CD14-positive monocyte (primary cell): ENCODE measurements around the gene PCBP3. TPM values are rescaled to one million over a fixed set of nuclear protein-coding genes. Genes with fewer than 3 reads are reported as not detected.

Experiments
- DNase-seq, 3 donors: peaks; one replicate each; pipeline ENCODE4 v3.0.0-alpha.2; 2011 to 2022
- H2AFZ ChIP-seq: 2 replicates; pipeline ENCODE4 v1.6.0; 2012; ENCODE audit warnings: mild to moderate bottlenecking, low read depth, low read length, inconsistent platforms; ENCODE audit not compliant: insufficient read depth, poor library complexity, severe bottlenecking
- H3K27ac ChIP-seq, 2 donors: 1 replicate in 1 of 2; 2 replicates in 1 of 2; pipeline ENCODE4 v1.5.1; 2012 to 2013; ENCODE audit warnings: low read length in 2 of 2, control low read depth in 1 of 2, inconsistent platforms in 1 of 2, low read depth in 1 of 2, mild to moderate bottlenecking in 1 of 2
- H3K27me3 ChIP-seq, 2 donors: one replicate each; pipeline versions ENCODE4 v1.6.0 to v1.6.1; 2011 to 2013; ENCODE audit warnings: low read length in 2 of 2; ENCODE audit not compliant: control insufficient read depth in 2 of 2, insufficient read depth in 2 of 2
- H3K36me3 ChIP-seq, 2 donors: replicated peaks in 1 of 2; 1 replicate in 1 of 2; 2 replicates in 1 of 2; pipeline versions ENCODE4 v1.5.1 to v1.6.1; 2012 to 2013; ENCODE audit warnings: low read length in 2 of 2, control low read depth in 1 of 2, inconsistent platforms in 1 of 2, mild to moderate bottlenecking in 1 of 2; ENCODE audit not compliant: insufficient read depth in 2 of 2, control insufficient read depth in 1 of 2
- H3K4me1 ChIP-seq, 2 donors: 1 replicate in 1 of 2; 2 replicates in 1 of 2; pipeline versions ENCODE4 v1.5.1 to v1.6.1; 2012 to 2013; ENCODE audit warnings: low read length in 2 of 2, control low read depth in 1 of 2, inconsistent platforms in 1 of 2, mild to moderate bottlenecking in 1 of 2, moderate library complexity in 1 of 2; ENCODE audit not compliant: insufficient read depth in 2 of 2, control insufficient read depth in 1 of 2
- H3K4me2 ChIP-seq: replicated peaks from 2 replicates; pipeline ENCODE3; 2012; ENCODE audit warnings: low read length, moderate library complexity, mild to moderate bottlenecking; ENCODE audit not compliant: poor library complexity, severe bottlenecking; ENCODE audit errors: extremely low read depth
- H3K4me3 ChIP-seq, 3 experiments: fragments of 200-600 bp in 1 of 3; sonication (generic) in 1 of 3; replicated peaks in 1 of 3; 1 replicate in 2 of 3; 2 replicates in 1 of 3; pipeline ENCODE4 v1.5.1; 2011 to 2013; ENCODE audit warnings: low read length in 3 of 3, mild to moderate bottlenecking in 3 of 3, control low read depth in 2 of 3, low read depth in 2 of 3, inconsistent platforms in 1 of 3, moderate library complexity in 1 of 3
- H3K79me2 ChIP-seq: 2 replicates; pipeline ENCODE4 v1.6.0; 2012; ENCODE audit warnings: mild to moderate bottlenecking, control low read depth, inconsistent platforms, low read length, moderate library complexity; ENCODE audit not compliant: insufficient read depth
- H3K9ac ChIP-seq: 2 replicates; pipeline ENCODE4 v1.6.0; 2017; ENCODE audit warnings: low read length, mild to moderate bottlenecking; ENCODE audit not compliant: insufficient read depth, poor library complexity, severe bottlenecking
- H3K9me3 ChIP-seq, 2 donors: replicated peaks in 1 of 2; 1 replicate in 1 of 2; 2 replicates in 1 of 2; pipeline versions ENCODE4 v1.5.1 to v1.6.1; 2012 to 2013; ENCODE audit warnings: low read length in 2 of 2, control low read depth in 1 of 2; ENCODE audit not compliant: control insufficient read depth in 1 of 2, insufficient read depth in 1 of 2
- H4K20me1 ChIP-seq: 2 replicates; pipeline ENCODE4 v1.6.0; 2012; ENCODE audit warnings: mild to moderate bottlenecking, low read length, control low read depth, moderate library complexity; ENCODE audit not compliant: insufficient read depth
- H3K27ac Mint-ChIP-seq, 7 donors: one replicate each; pipeline ENCODE4 v1.8.0; 2020; ENCODE audit warnings: mild to moderate bottlenecking in 7 of 7, mixed read lengths in 7 of 7, moderate library complexity in 6 of 7, inconsistent platforms in 2 of 7
- H3K27me3 Mint-ChIP-seq, 3 donors: one replicate each; pipeline ENCODE4 v1.8.0; 2021 to 2022; ENCODE audit warnings: low read depth in 3 of 3, mild to moderate bottlenecking in 3 of 3, mixed read lengths in 3 of 3, moderate library complexity in 3 of 3, inconsistent platforms in 1 of 3
- H3K36me3 Mint-ChIP-seq, 2 donors: one replicate each; pipeline ENCODE4 v1.8.0; 2020; ENCODE audit warnings: mixed read lengths in 2 of 2, inconsistent platforms in 1 of 2, mild to moderate bottlenecking in 1 of 2
- H3K4me1 Mint-ChIP-seq: one replicate; pipeline ENCODE4 v1.8.0; 2020; ENCODE audit warnings: mild to moderate bottlenecking, mixed read lengths
- H3K4me3 Mint-ChIP-seq, 2 donors: one replicate each; pipeline ENCODE4 v1.8.0; 2020; ENCODE audit warnings: mild to moderate bottlenecking in 2 of 2, mixed read lengths in 2 of 2, moderate library complexity in 1 of 2
- H3K9me3 Mint-ChIP-seq, 7 donors: one replicate each; pipeline ENCODE4 v1.8.0; 2020 to 2022; ENCODE audit warnings: mixed read lengths in 7 of 7, mild to moderate bottlenecking in 6 of 7, moderate library complexity in 6 of 7, inconsistent platforms in 2 of 7
- CTCF ChIP-seq: fragments of 200-600 bp; IDR thresholded peaks from one replicate; pipeline ENCODE4 v1.8.0; 2022; ENCODE audit warnings: antibody characterized with exemption, mild to moderate bottlenecking
- WGBS: methylation state at CpG from one replicate; pipeline ENCODE4 v1.1.5; 2013; ENCODE audit warnings: missing lambda C conversion rate; ENCODE audit not compliant: insufficient coverage; 5-methylcytosine and 5-hydroxymethylcytosine counted together
- intact Hi-C, 2 donors: fragments of 100-400 bp; cut with micrococcal nuclease; formaldehyde crosslinking; loops; one replicate each; pipeline versions ENCODE4 v1.15.0 to v1.15.1; 2023
- polyA plus RNA-seq, 3 donors: library from polyadenylated mRNA; depleted of rRNA in 1 of 3; unstranded in 2 of 3; stranded (reverse) in 1 of 3; fragments of 300-500 nt in 2 of 3; fragments of >200 nt in 1 of 3; fragmentation: Illumina TruSeq in 2 of 3; gene quantifications; 1 replicate in 2 of 3; 2 replicates in 1 of 3; pipeline ENCODE4 v1.2.3, GENCODE V29; 2012 to 2021

Gene PCBP3
- polyA plus RNA-seq, 3 donors = 0.34 to 0.49 TPM; not detected in 1

GRCh38 chr21:45636459-45636858 is 7.1 kb upstream of the PCBP3 start:
- no peaks in the 10 kb centered on the region for H3K79me2 ChIP-seq
- H3K9me3 ChIP-seq = peaks cover 0 to 3% of the 10 kb centered on the region in 2 donors
- no peaks in the 10 kb centered on the region for H3K36me3 ChIP-seq
- H3K4me2 ChIP-seq = no peak overlapping the region
- H3K27ac Mint-ChIP-seq = no peak overlapping the region
- no peak for DNase-seq
- H3K9me3 Mint-ChIP-seq = peaks cover 0 to 2% (median 0%) of the 10 kb centered on the region in 7 donors
- no peak overlapping the region for H3K4me3 ChIP-seq
- H2AFZ ChIP-seq = no peak overlapping the region
- WGBS = 92% methylated on average over 1 of the region's 3 CpGs
- H4K20me1 ChIP-seq = no peaks in the 10 kb centered on the region
- H3K4me3 Mint-ChIP-seq = no peak overlapping the region
- peaks cover 6 to 13% of the 10 kb centered on the region in 2 donors for H3K4me1 ChIP-seq
- no peak overlapping the region for H3K27ac ChIP-seq
- H3K4me1 Mint-ChIP-seq = peaks cover 11% of the 10 kb centered on the region
- no peak for TF ChIP-seq CTCF
- no peaks in the 10 kb centered on the region for H3K36me3 Mint-ChIP-seq
- peaks cover 0 to 3% (median under 1%) of the 10 kb centered on the region in 3 donors for H3K27me3 Mint-ChIP-seq
- intact Hi-C loops = loop anchor here in 1 of 2 donors (5.0 kb wide), 1 partner anchor 819 kb away; the partner anchor contains the start of gene SUMO3
- no peaks in the 10 kb centered on the region for H3K27me3 ChIP-seq
- no peak overlapping the region for H3K9ac ChIP-seq

- H3K4me2 ChIP-seq = no peak overlapping the region
- no peaks in the 10 kb centered on the region for H4K20me1 ChIP-seq
- no peak overlapping the region for H3K9ac ChIP-seq
- H3K36me3 ChIP-seq = no peaks in the 10 kb centered on the region
- H3K4me1 ChIP-seq = peaks cover 6 to 15% of the 10 kb centered on the region in 2 donors
- Mint-ChIP-seq H3K27ac (no peak overlapping the region), H3K27me3 (peaks cover 0 to 7% (median 3%) of the 10 kb centered on the region in 3 donors), H3K36me3 (no peaks in the 10 kb centered on the region), H3K4me1 (peaks cover 14% of the 10 kb centered on the region), H3K9me3 (peaks cover 0 to 6% (median 0%) of the 10 kb centered on the region in 7 donors), H3K4me3 (no peak overlapping the region)
- DNase-seq = no peak
- H3K79me2 ChIP-seq = no peaks in the 10 kb centered on the region
- no peak overlapping the region for H3K27ac ChIP-seq
- intact Hi-C loops = loop anchor here in 1 of 2 donors (5.0 kb wide), 1 partner anchor 820 kb away; the partner anchor contains the start of gene SUMO3
- no peak overlapping the region for H2AFZ ChIP-seq
- H3K27me3 ChIP-seq = peaks cover 0 to 4% of the 10 kb centered on the region in 2 donors
- H3K9me3 ChIP-seq = peaks cover 0 to 3% of the 10 kb centered on the region in 2 donors
- H3K4me3 ChIP-seq = no peak overlapping the region
- 79% methylated on average over 19 of the region's 33 CpGs for WGBS
- no peak for TF ChIP-seq CTCF
Observed at GRCh38 chr21:45636951-45637646, 6.4 kb upstream of the PCBP3 start.
